Natural killer cell treated with Interleukin-12 subunit alpha and Interleukin-12 subunit beta and Interleukin-15 and Interleukin-18, amount 100 ng/mL, for 72 hours (primary cell): ENCODE measurements around the gene RRP12. TPM values are rescaled to one million over a fixed set of nuclear protein-coding genes. Genes with fewer than 3 reads are reported as not detected.

ENCODE experiments used
- ATAC-seq, 2 donors: fragments of 150-1000 bp; cut with Tn5 transposase in 1 of 2; sonication (Bioruptor Pico), chemical (Tn5 transposase) in 1 of 2; 2 replicates each; pipeline ENCODE4 v1.10.0; 2021
- DNase-seq: peaks from one replicate; pipeline ENCODE4 v3.0.0; 2022; ENCODE audit warnings: low spot score
- H3K27ac Mint-ChIP-seq, 2 donors: 1 replicate in 1 of 2; 2 replicates in 1 of 2; pipeline ENCODE4 v1.8.0; 2022; ENCODE audit warnings: mixed read lengths in 2 of 2, mild to moderate bottlenecking in 1 of 2, moderate library complexity in 1 of 2
- H3K27me3 Mint-ChIP-seq, 2 donors: 1 replicate in 1 of 2; 2 replicates in 1 of 2; pipeline ENCODE4 v1.8.0; 2022; ENCODE audit warnings: mixed read lengths in 2 of 2
- H3K36me3 Mint-ChIP-seq: one replicate; pipeline ENCODE4 v1.8.0; 2022; ENCODE audit warnings: mixed read lengths
- H3K4me1 Mint-ChIP-seq, 2 donors: 1 replicate in 1 of 2; 2 replicates in 1 of 2; pipeline ENCODE4 v1.8.0; 2022; ENCODE audit warnings: low read depth in 2 of 2, mixed read lengths in 2 of 2, mild to moderate bottlenecking in 1 of 2
- H3K4me3 Mint-ChIP-seq: one replicate; pipeline ENCODE4 v1.8.0; 2022; ENCODE audit warnings: mixed read lengths
- H3K9me3 Mint-ChIP-seq: 2 replicates; pipeline ENCODE4 v1.8.0; 2022; ENCODE audit warnings: mixed read lengths
- total RNA-seq, 2 donors: library from RNA; stranded (reverse); gene quantifications; one replicate each; pipeline ENCODE4 v1.2.3, GENCODE V29; 2022

RRP12 gene
- total RNA-seq, 2 donors from 2014 or later: 40.1 to 100 TPM

- H3K9me3 Mint-ChIP-seq: no peaks in the 10 kb centered on the region
- peaks cover 4% of the 10 kb centered on the region for H3K36me3 Mint-ChIP-seq
Measured at GRCh38 chr10:97396056-97396455, 5.1 kb downstream of the RRP12 start.

GRCh38 chr10:97393034-97393573, 8.0 kb downstream of the RRP12 start:
- Mint-ChIP-seq H3K9me3 (no peaks in the 10 kb centered on the region), H3K4me1 (peaks cover 4 to 8% of the 10 kb centered on the region in 2 donors), H3K36me3 (peaks cover 4% of the 10 kb centered on the region), H3K27me3 (no peaks in the 10 kb centered on the region), H3K27ac (peak overlapping the region in 1 of 2 donors; percentile 65), H3K4me3 (no peak overlapping the region)
- DNase-seq: peak; percentile 54
- ATAC-seq: peak; percentile 63 to 66

More at GRCh38 chr10:97396056-97396455, 5.1 kb downstream of the RRP12 start:
- peaks cover 4 to 14% of the 10 kb centered on the region in 2 donors for H3K4me1 Mint-ChIP-seq
- ATAC-seq (no peak), DNase-seq (no peak)
- H3K27me3 Mint-ChIP-seq: no peaks in the 10 kb centered on the region
- no peak overlapping the region for H3K27ac Mint-ChIP-seq
- no peak overlapping the region for H3K4me3 Mint-ChIP-seq

DNA sequence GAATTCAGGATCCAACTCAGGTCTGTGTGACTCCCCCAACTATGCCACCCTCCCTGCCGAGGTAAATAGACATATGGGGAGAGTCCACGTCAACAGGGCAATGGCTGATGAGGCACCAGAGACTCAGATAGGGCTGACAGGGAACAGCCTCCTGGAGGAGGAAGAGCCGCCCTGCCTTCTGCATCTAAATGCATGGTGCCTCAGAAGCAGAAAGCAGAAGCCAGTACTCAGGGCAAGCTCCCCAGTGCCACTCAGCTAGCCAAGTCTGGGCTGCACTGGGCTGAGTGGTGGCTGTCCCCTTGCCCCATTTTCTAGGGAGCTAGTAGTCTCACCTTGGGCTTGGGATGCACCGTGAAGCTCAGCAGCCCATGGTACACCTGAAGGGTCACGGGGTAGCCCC, 11.0 kb downstream of the RRP12 start:
- Mint-ChIP-seq H3K4me1 (peaks cover 4 to 5% of the 10 kb centered on the region in 2 donors), H3K4me3 (no peak overlapping the region), H3K9me3 (no peaks in the 10 kb centered on the region), H3K36me3 (peaks cover 4% of the 10 kb centered on the region), H3K27ac (no peak overlapping the region), H3K27me3 (no peaks in the 10 kb centered on the region)
- no peak for ATAC-seq
- peak; percentile 18 for DNase-seq

- H3K36me3 Mint-ChIP-seq: peaks cover 2% of the 10 kb centered on the region
- no peak overlapping the region for H3K27ac Mint-ChIP-seq
- no peaks in the 10 kb centered on the region for H3K27me3 Mint-ChIP-seq
- no peak overlapping the region for H3K4me3 Mint-ChIP-seq
- no peaks in the 10 kb centered on the region for H3K9me3 Mint-ChIP-seq
- ATAC-seq (no peak), DNase-seq (peak; percentile 34)
- peaks cover 0 to 2% of the 10 kb centered on the region in 2 donors for H3K4me1 Mint-ChIP-seq
Measured at GRCh38 chr10:97388152-97388551, 13.0 kb downstream of the RRP12 start.

DNA sequence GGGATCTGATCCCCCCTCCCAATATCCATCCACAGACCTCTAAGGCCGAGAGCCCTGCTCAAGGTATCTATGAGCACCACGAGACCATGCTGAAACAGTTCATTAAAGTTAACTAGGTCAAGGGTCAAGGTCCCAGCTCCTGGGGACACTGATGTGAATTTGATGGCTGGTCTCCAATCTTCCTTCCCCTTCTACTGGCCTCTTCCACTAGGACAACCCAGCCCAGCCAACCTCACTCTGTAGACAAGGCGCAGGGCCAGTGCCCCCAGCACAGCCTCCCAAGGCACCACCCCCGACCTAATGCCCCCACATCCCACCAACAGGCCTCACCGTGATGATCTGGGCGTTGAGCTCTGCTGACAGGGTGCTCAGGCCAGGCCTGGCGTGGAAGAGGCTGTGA, 15.6 kb downstream of the RRP12 start:
- no peaks in the 10 kb centered on the region for H3K27me3 Mint-ChIP-seq
- no peak overlapping the region for H3K27ac Mint-ChIP-seq
- no peaks in the 10 kb centered on the region for H3K4me1 Mint-ChIP-seq
- ATAC-seq (no peak), DNase-seq (peak; percentile 46)
- no peaks in the 10 kb centered on the region for H3K9me3 Mint-ChIP-seq
- no peaks in the 10 kb centered on the region for H3K36me3 Mint-ChIP-seq
- H3K4me3 Mint-ChIP-seq: no peak overlapping the region

GRCh38 chr10:97384641-97385040, 16.5 kb downstream of the RRP12 start:
- Mint-ChIP-seq H3K9me3 (no peaks in the 10 kb centered on the region), H3K27me3 (no peaks in the 10 kb centered on the region), H3K4me3 (no peak overlapping the region), H3K36me3 (no peaks in the 10 kb centered on the region), H3K27ac (no peak overlapping the region), H3K4me1 (no peaks in the 10 kb centered on the region)
- DNase-seq (peak; percentile 51), ATAC-seq (no peak)

GRCh38 chr10:97384156-97384555, 17.0 kb downstream of the RRP12 start:
- Mint-ChIP-seq H3K36me3 (no peaks in the 10 kb centered on the region), H3K4me3 (no peak overlapping the region), H3K9me3 (no peaks in the 10 kb centered on the region), H3K4me1 (no peaks in the 10 kb centered on the region), H3K27ac (no peak overlapping the region), H3K27me3 (no peaks in the 10 kb centered on the region)
- ATAC-seq (no peak), DNase-seq (peak; percentile 57)

DNA sequence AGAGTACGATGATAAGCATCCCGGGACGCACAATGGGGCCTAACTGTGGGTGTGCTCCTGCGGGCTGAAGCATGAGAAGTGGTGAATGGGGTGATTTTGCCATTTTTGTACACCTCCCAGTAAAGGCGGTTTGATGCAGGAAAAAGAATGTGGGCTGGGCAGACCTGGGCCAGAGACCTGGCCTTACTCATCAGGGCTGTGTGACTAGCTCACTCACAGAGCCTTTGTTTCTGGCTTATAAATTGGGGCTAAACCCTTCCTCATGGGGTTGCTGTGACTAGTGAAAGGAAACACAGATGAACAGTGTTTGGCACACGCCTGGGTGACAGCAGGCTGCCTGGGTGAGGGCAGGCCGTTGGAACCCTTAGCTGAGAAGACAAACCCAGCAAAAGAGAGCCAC, 18.0 kb downstream of the RRP12 start:
- DNase-seq (peak; percentile 28), ATAC-seq (no peak)
- Mint-ChIP-seq H3K4me1 (no peaks in the 10 kb centered on the region), H3K9me3 (no peaks in the 10 kb centered on the region), H3K36me3 (no peaks in the 10 kb centered on the region), H3K27ac (no peak overlapping the region), H3K27me3 (no peaks in the 10 kb centered on the region), H3K4me3 (no peak overlapping the region)

- H3K9me3 Mint-ChIP-seq: no peaks in the 10 kb centered on the region
- ATAC-seq (no peak), DNase-seq (peak; percentile 31)
- no peak overlapping the region for H3K27ac Mint-ChIP-seq
- no peaks in the 10 kb centered on the region for H3K36me3 Mint-ChIP-seq
- no peak overlapping the region for H3K4me3 Mint-ChIP-seq
- H3K27me3 Mint-ChIP-seq: no peaks in the 10 kb centered on the region
- peaks cover 0 to under 1% of the 10 kb centered on the region in 2 donors for H3K4me1 Mint-ChIP-seq
Measured at GRCh38 chr10:97381626-97382025, 19.5 kb downstream of the RRP12 start.

GRCh38 chr10:97380516-97380915, 20.6 kb downstream of the RRP12 start:
- Mint-ChIP-seq H3K9me3 (no peaks in the 10 kb centered on the region), H3K4me1 (peaks cover 0 to 3% of the 10 kb centered on the region in 2 donors), H3K4me3 (no peak overlapping the region), H3K27ac (no peak overlapping the region), H3K27me3 (no peaks in the 10 kb centered on the region), H3K36me3 (no peaks in the 10 kb centered on the region)
- DNase-seq (peak; percentile 41), ATAC-seq (no peak)

DNA sequence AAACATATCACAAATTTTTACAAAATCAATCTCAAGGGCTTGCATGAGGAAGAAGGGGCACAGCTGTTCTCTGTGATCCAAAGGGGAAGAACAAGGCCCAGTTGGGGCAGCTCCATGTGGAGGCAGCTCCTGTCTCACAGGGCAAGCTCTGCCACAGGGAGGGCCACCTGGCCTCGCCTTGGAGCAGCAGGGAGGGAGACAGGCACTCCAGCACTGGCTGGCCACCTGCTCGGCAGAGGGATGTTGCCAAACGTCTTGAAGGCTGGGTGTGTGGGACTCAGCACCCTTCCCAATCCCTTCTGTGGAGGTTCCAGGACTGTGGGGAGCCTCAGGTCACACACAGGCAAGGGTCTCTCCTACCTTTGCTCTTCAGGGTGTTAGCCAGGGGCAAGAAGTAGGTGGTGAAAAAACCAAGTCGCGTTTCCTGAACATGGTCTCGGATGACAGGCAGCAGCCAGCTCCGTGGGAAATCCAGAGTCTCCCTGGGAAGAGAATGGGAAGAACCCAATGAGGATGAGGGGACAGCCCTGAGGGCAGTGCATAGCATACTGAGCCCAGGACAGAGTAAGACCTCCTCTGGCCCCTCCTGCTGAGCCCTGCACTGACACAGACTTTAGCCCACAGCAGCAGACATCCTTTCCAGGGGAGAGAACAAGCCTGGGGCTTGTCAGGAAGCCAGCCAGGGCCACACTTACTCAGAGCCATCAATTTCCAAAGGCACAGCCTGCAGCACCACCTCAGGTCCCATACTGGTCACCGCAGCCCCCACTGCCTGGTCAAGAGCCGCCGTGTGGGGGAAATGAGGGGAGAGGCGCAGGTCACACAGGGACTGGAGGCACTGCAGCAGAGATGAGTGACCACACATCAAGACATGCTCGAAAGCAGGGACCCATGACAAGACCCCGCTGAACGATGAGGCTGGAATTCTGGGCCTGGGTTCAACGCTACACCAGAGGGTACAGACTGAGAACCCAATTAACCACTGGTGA, 21.9 kb downstream of the RRP12 start:
- H3K4me3 Mint-ChIP-seq: no peak overlapping the region
- no peak for ATAC-seq
- DNase-seq: peak; percentile 53
- no peaks in the 10 kb centered on the region for H3K9me3 Mint-ChIP-seq
- H3K27ac Mint-ChIP-seq: no peak overlapping the region
- H3K27me3 Mint-ChIP-seq: no peaks in the 10 kb centered on the region
- H3K4me1 Mint-ChIP-seq: peaks cover 0 to 3% of the 10 kb centered on the region in 2 donors
- H3K36me3 Mint-ChIP-seq: peaks cover under 1% of the 10 kb centered on the region

DNA sequence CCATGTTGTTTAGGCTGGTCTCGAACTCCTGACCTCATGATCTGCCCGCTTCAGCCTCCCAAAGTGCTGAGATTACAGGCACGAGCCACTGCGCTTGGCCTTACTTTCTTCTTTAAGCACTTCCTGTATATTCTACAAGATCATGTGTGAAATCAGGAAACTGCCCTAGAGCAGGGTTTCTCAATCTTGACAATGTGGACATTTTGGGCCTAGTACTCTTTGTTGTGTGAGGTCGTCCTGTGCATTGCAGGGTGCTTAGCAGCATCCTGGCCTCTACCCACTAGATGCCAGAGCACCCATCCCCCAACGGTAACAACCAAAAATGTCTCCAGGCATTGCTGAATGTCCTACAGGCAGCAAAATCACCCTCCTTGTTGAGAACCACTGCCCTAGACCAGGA, 24.7 kb downstream of the RRP12 start:
- Mint-ChIP-seq H3K36me3 (peaks cover 6% of the 10 kb centered on the region), H3K9me3 (no peaks in the 10 kb centered on the region), H3K27me3 (no peaks in the 10 kb centered on the region), H3K4me1 (peaks cover 0 to 3% of the 10 kb centered on the region in 2 donors), H3K4me3 (no peak overlapping the region), H3K27ac (peak overlapping the region in 1 of 2 donors; percentile 58)
- peak in 1 of 2 donors; percentile 52 for ATAC-seq
- no peak for DNase-seq

DNA sequence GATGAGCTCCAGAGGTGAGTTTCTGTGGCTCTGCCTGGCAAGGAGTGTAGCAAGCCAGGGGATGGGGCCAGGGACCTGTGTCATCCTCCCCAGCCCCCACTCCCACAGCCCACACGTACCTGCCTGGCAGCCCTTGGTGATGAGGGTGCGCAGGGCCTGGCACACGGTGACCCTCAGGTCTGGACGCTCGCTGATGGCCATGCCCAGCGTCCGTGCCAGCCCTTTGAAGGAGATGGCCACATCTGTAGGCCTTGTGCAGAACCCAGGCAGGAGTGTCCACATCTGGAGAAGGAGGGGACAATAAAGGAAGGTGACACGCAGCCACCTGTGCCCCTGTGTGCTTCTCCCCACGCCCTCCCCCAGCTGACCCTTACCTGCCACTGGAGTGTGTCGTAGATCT, 27.7 kb downstream of the RRP12 start:
- Mint-ChIP-seq H3K9me3 (no peaks in the 10 kb centered on the region), H3K4me1 (peaks cover 0 to 5% of the 10 kb centered on the region in 2 donors), H3K4me3 (no peak overlapping the region), H3K36me3 (peaks cover 6% of the 10 kb centered on the region), H3K27me3 (no peaks in the 10 kb centered on the region), H3K27ac (no peak overlapping the region)
- ATAC-seq: no peak
- DNase-seq: no peak

GRCh38 chr10:97372233-97372875, 28.8 kb downstream of the RRP12 start:
- Mint-ChIP-seq H3K27ac (no peak overlapping the region), H3K4me3 (no peak overlapping the region), H3K9me3 (no peaks in the 10 kb centered on the region), H3K27me3 (no peaks in the 10 kb centered on the region), H3K36me3 (peaks cover 6% of the 10 kb centered on the region), H3K4me1 (peaks cover 0 to 5% of the 10 kb centered on the region in 2 donors)
- ATAC-seq (no peak), DNase-seq (no peak)
